ENCODE results near the gene HSD17B2.

DNA sequence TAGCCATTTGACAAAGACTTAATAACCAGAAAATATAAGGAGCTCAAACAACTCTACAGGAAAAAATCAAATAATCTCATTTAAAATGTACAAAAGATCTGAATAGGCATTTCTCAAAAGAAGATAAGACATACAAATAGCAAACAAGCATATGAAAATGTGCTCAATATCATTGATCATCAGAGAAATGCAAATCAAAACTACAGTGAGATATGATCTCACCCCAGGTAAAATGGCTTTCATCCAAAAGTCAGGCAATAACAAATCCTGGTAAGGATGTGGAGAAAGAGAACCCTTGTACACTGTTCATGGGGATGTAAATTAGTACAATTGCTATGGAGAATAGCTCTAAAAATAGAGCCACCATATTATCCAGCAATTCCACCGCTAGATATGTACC, 43.1 kb downstream of the HSD17B2 start:
- TF ChIP-seq TOX (CRISPR knock-in tag; IDR thresholded peaks at IDR 0.05; ENCODE audit: borderline replicate concordance) (no peak), ISL1 (CRISPR knock-in tag; IDR thresholded peaks at IDR 0.05) (no peak), TCF4 (CRISPR knock-in tag; IDR thresholded peaks at IDR 0.05; ENCODE audit: borderline replicate concordance) (no peak), ZFP30 (CRISPR knock-in tag; IDR thresholded peaks at IDR 0.05) (no peak), CREB5 (CRISPR knock-in tag; IDR thresholded peaks at IDR 0.05; ENCODE audit: low read depth) (no peak), GLIS3 (CRISPR knock-in tag; IDR thresholded peaks at IDR 0.05) (no peak), ZNF565 (CRISPR knock-in tag; conservative IDR thresholded peaks at IDR 0.05; ENCODE audit: low read depth) (no peak), CSDC2 (CRISPR knock-in tag; IDR thresholded peaks at IDR 0.05) (no peak), ZNF70 (CRISPR knock-in tag; IDR thresholded peaks at IDR 0.05) (no peak), ZFP3 (CRISPR knock-in tag; IDR thresholded peaks at IDR 0.05) (no peak), ZNF8 (CRISPR knock-in tag; IDR thresholded peaks at IDR 0.05) (no peak), ARNTL (CRISPR knock-in tag; IDR thresholded peaks at IDR 0.05; ENCODE audit: borderline replicate concordance, low read depth) (no peak)
- TF ChIP-seq, protein P1, sequence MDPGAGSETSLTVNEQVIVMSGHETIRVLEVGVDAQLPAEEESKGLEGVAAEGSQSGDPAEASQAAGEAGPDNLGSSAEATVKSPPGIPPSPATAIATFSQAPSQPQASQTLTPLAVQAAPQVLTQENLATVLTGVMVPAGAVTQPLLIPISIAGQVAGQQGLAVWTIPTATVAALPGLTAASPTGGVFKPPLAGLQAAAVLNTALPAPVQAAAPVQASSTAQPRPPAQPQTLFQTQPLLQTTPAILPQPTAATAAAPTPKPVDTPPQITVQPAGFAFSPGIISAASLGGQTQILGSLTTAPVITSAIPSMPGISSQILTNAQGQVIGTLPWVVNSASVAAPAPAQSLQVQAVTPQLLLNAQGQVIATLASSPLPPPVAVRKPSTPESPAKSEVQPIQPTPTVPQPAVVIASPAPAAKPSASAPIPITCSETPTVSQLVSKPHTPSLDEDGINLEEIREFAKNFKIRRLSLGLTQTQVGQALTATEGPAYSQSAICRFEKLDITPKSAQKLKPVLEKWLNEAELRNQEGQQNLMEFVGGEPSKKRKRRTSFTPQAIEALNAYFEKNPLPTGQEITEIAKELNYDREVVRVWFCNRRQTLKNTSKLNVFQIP (CRISPR knock-in tag; IDR thresholded peaks at IDR 0.05; ENCODE audit: borderline replicate concordance, low read depth) = no peak
- TF ChIP-seq, protein P2, sequence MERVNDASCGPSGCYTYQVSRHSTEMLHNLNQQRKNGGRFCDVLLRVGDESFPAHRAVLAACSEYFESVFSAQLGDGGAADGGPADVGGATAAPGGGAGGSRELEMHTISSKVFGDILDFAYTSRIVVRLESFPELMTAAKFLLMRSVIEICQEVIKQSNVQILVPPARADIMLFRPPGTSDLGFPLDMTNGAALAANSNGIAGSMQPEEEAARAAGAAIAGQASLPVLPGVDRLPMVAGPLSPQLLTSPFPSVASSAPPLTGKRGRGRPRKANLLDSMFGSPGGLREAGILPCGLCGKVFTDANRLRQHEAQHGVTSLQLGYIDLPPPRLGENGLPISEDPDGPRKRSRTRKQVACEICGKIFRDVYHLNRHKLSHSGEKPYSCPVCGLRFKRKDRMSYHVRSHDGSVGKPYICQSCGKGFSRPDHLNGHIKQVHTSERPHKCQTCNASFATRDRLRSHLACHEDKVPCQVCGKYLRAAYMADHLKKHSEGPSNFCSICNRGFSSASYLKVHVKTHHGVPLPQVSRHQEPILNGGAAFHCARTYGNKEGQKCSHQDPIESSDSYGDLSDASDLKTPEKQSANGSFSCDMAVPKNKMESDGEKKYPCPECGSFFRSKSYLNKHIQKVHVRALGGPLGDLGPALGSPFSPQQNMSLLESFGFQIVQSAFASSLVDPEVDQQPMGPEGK (CRISPR knock-in tag; IDR thresholded peaks at IDR 0.05; ENCODE audit: borderline replicate concordance) = no peak
